ENCODE results near the gene MEPE.

DNA sequence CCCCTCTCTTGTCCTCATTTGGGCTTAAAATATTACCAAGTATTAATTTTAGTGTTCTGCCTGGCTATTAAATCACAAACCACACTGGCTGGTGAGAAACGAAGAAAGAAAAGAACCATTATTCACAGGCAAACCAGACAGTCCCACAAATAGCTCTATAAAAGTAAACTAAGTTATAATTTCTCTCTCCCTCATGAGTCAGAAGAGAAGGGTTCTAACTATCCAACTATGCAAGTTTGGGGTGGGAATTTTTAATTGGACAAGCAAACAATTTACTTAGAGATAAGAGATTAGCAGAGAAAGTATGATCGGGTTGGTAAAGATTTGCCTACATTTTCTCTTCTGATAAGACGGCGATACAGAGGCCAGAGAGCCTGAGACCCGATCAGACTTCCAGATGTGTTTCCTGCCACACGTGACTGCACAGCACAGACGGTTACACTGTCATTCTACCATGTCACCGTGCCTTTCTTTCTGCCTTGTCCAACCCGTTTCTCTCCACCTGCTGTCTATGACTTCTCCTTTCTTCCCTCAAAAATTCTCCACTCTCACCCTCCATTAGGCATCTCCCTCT is 52.3 kb downstream of the MEPE start:
- TF ChIP-seq, protein P1, sequence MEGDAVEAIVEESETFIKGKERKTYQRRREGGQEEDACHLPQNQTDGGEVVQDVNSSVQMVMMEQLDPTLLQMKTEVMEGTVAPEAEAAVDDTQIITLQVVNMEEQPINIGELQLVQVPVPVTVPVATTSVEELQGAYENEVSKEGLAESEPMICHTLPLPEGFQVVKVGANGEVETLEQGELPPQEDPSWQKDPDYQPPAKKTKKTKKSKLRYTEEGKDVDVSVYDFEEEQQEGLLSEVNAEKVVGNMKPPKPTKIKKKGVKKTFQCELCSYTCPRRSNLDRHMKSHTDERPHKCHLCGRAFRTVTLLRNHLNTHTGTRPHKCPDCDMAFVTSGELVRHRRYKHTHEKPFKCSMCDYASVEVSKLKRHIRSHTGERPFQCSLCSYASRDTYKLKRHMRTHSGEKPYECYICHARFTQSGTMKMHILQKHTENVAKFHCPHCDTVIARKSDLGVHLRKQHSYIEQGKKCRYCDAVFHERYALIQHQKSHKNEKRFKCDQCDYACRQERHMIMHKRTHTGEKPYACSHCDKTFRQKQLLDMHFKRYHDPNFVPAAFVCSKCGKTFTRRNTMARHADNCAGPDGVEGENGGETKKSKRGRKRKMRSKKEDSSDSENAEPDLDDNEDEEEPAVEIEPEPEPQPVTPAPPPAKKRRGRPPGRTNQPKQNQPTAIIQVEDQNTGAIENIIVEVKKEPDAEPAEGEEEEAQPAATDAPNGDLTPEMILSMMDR (IDR thresholded peaks at IDR 0.05 in 2 of 3, conservative IDR thresholded peaks at IDR 0.05 in 1 of 3; ENCODE audit: borderline replicate concordance in 1 of 3, insufficient read depth in 1 of 3, low read depth in 2 of 3, low read length in 2 of 3): no peak
- TF ChIP-seq, protein P2, sequence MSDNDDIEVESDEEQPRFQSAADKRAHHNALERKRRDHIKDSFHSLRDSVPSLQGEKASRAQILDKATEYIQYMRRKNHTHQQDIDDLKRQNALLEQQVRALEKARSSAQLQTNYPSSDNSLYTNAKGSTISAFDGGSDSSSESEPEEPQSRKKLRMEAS (IDR thresholded peaks at IDR 0.05): no peak
